Stimulated activated CD4-positive, alpha-beta T cell treated with anti-CD3 and anti-CD28 coated beads, Interleukin-12 subunit alpha, Interleukin-12 subunit beta, amount 100 ng/mL, for 48 hours (primary cell): ENCODE data around the gene PLA2G15.
A peak's percentile ranks its signal among the peaks of the same experiment; 100 is the strongest.

Experiments
- DNase-seq, 3 donors: peaks; one replicate each; pipeline ENCODE4 v3.0.0-alpha.2; 2020; ENCODE audit warnings: low read depth in 2 of 3, low spot score in 1 of 3

Gene PLA2G15, protein sequence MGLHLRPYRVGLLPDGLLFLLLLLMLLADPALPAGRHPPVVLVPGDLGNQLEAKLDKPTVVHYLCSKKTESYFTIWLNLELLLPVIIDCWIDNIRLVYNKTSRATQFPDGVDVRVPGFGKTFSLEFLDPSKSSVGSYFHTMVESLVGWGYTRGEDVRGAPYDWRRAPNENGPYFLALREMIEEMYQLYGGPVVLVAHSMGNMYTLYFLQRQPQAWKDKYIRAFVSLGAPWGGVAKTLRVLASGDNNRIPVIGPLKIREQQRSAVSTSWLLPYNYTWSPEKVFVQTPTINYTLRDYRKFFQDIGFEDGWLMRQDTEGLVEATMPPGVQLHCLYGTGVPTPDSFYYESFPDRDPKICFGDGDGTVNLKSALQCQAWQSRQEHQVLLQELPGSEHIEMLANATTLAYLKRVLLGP

GRCh38 chr16:68244903-68245853, at the start of gene PLA2G15:
Gene PLA2G15, plus strand, starts transcription at chr16:68245373. Its CDS starts 54 bp downstream, at chr16:68245427.
- peak; percentile 96 to 98 (median 96) for DNase-seq

DNA sequence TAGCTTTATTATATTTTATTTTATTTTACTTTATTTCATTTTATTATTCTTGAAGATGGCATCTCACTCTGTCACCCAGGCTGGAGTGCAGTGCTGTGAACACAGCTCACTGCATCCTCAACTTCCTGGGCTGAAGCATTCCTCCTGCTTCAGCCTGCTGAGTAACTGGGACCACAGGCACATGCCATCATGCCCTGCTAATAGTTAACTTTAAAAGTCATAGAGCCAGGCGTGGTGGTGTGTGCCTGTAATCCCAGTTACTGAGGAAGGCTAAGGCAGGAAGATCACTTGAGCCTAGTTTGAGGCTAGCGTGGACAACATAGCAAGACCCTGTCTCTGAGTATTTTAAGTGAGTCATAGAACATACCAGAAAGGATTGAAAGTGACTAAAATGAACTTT, 47.9 kb upstream of the PLA2G15 start:
- no peak for DNase-seq

- DNase-seq: no peak
These were observed 44.9 kb upstream of the PLA2G15 start for GRCh38 chr16:68200088-68200783.

DNA sequence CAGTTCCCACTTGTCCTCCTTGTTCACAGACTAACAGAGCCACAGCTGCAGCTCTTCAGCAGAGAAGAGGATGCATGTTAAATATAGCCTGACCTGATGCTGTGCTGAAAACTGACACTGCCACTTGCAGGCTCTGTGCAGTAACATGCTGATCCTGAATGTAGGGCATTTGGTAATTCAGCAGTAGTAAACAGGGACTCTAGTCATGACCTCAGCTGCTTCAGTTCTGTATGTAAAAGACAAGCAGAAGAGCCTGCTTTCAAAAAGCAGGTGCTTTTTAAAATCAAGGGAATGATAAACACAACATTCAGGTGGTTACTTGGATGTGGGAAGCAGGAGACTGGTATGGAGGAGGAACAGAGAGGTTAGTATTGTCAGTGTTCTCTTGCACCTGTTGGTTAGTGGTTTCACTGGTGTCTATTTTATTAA, 43.1 kb upstream of the PLA2G15 start:
- DNase-seq: no peak

DNA sequence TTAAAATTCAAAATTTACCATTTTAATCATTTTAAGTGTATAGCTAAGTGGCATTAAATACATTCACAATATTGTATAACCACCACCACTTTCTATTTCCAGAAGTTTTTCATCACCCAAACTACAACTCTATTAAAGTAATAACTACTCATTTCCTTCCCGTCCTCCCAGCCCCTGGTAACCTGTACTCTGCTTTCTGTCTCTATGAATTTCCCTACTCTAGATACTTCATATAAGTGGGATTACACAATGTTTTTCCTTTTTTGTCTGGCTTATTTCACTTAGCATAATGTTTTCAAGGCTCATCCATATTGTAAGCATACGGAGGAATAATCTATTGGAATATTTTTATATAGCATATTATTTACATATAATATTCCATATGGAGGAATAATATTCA, 38.9 kb upstream of the PLA2G15 start:
- no peak for DNase-seq

DNA sequence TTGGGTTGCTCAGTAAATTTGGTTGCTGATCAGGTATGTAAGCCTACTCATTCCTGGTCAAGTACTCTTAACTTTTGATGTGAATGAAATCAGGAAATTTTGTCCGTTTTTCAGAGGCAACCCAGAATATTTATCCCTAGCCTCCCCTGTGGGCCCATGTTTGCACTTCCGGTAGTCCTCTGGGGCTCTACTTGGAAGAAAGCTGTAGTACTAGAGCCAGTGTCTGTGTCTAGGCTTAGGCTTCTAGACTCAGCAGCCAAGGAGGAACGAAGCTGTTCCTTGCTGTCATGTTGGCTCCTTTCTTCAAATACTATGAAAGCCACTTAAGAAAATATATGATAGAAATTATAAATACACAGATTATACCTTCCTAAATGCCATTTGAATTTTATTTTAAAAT, 30.4 kb upstream of the PLA2G15 start:
- DNase-seq: no peak

DNA sequence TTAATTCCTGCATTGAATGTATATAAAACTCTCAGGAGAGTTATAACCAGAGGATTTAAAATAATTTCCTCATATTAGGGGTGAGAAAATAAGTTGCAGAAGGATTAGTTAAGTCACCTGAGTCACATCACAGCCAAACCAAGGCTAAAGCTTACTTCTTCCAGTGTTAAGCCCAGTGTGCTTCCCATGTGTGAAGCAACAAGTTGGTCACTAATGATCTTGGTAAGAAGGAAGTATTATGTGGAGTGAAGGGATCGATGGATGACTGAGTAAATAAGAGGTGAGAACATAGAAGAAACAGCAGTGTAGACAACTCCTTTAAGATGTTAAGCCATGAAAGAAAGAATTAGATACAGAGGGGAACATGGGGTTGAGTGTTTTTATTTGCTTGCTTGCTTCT, 29.9 kb upstream of the PLA2G15 start:
- DNase-seq: no peak

DNA sequence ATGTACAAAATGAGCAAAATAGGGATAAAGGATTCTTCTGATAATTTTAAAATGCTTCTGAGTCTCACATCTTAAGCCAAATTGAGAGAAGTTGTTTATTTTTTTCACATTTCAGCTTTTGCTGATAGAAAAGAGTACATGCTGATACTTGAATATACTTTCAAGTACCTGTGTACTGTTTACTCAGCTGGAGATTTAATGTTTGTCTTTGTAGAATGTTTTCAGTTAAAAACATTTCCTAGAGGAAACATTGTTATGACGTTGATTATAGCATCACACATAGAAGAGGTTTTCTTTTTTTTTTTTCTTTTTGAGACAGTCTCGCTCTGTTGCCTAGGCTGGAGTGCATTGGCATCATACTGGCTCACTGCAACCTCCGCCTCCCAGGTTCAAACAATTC, 28.9 kb upstream of the PLA2G15 start:
- DNase-seq: no peak

GRCh38 chr16:68217506-68217905, 27.7 kb upstream of the PLA2G15 start:
- no peak for DNase-seq

- DNase-seq: no peak
These were observed 25.3 kb upstream of the PLA2G15 start for GRCh38 chr16:68219725-68220351.

GRCh38 chr16:68223072-68223471, 22.1 kb upstream of the PLA2G15 start:
- no peak for DNase-seq

GRCh38 chr16:68226116-68226515, 19.1 kb upstream of the PLA2G15 start:
- no peak for DNase-seq

- no peak for DNase-seq
These were observed 17.9 kb upstream of the PLA2G15 start for GRCh38 chr16:68227183-68227793.

- no peak for DNase-seq
These were observed 17.2 kb upstream of the PLA2G15 start for GRCh38 chr16:68227850-68228553.

GRCh38 chr16:68228652-68229051, 16.5 kb upstream of the PLA2G15 start:
- no peak for DNase-seq

- DNase-seq: no peak
These were observed 15.6 kb upstream of the PLA2G15 start for GRCh38 chr16:68229431-68230175.

DNA sequence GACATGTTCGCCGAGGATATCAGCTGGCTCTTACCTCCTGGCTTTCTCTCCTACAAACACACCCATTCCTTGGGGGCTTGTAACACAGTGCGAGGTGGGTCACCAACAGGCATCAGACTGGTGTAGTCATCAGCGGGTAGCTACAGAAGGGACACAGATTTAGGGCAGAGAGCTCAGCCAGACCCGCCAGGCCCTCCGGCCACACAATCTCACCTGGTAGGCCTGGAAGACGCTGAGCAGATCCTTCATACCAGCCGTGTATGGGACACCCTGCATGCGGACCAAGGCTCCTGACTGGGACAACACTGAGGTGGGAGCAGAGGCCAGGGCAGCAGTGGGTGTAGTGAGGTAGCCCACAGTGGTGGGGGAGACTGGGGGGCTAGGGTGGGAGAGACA, 15.0 kb upstream of the PLA2G15 start:
- no peak for DNase-seq

DNA sequence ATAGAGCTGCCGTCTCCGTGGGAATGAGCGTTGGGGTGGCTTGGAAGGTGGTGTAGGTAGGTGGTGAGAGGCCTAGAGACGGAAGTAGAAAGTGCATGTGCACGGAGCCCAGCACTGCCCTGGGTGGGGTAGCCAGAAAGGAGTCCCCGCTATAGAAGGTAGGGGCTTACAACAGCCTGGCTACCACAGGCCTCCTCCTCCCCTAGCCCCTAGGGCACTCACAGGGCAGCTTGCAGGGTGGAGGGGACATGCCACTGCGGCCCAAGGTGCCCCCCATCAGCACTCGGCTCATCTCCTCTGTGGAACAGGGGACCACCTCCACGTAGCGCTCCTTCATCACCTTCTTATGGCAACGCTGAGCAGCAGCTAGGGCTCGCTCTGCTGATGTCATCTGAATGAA, 14.2 kb upstream of the PLA2G15 start:
- no peak for DNase-seq
